Measurements from ENCODE around the gene INPP5A. TPM values are rescaled to one million over a fixed set of nuclear protein-coding genes. Genes with fewer than 3 reads are reported as not detected.
"Not testable (repeated sequence)": the region's sequence is repeated elsewhere in the genome, so short reads cannot be mapped to it uniquely, and the experiment has no call there.

INPP5A gene
- total RNA-seq, 1 experiment from 2014 or later = 15.3 TPM

- DNase-seq (ENCODE audit: low read depth) = no peak
Measured at GRCh38 chr10:132762267-132762666, 224.7 kb downstream of the INPP5A start.

GRCh38 chr10:132763545-132763944, 226.0 kb downstream of the INPP5A start:
- no peak for DNase-seq (ENCODE audit: low read depth)

- DNase-seq (ENCODE audit: low read depth) = no peak
Measured at GRCh38 chr10:132764108-132764507, 226.5 kb downstream of the INPP5A start.

- no peak for DNase-seq (ENCODE audit: low read depth)
Measured at GRCh38 chr10:132765435-132765834, 227.8 kb downstream of the INPP5A start.

GRCh38 chr10:132766291-132766690, 228.7 kb downstream of the INPP5A start:
- DNase-seq (ENCODE audit: low read depth) = no peak

GRCh38 chr10:132768346-132769248, 231.0 kb downstream of the INPP5A start:
- DNase-seq (ENCODE audit: low read depth) = no peak

- no peak for DNase-seq (ENCODE audit: low read depth)
Measured at GRCh38 chr10:132770061-132771021, 232.8 kb downstream of the INPP5A start.

- not testable (repeated sequence) for DNase-seq (ENCODE audit: low read depth)
Measured at GRCh38 chr10:132772816-132773215, 235.2 kb downstream of the INPP5A start.

GRCh38 chr10:132774181-132774901, 236.8 kb downstream of the INPP5A start:
- no peak for DNase-seq (ENCODE audit: low read depth)

GRCh38 chr10:132774902-132775863, 237.6 kb downstream of the INPP5A start:
- DNase-seq (ENCODE audit: low read depth) = no peak

- no peak for DNase-seq (ENCODE audit: low read depth)
Measured at GRCh38 chr10:132776186-132776585, 238.6 kb downstream of the INPP5A start.

GRCh38 chr10:132776821-132777220, 239.2 kb downstream of the INPP5A start:
- no peak for DNase-seq (ENCODE audit: low read depth)

- no peak for DNase-seq (ENCODE audit: low read depth)
Measured at GRCh38 chr10:132777441-132777840, 239.9 kb downstream of the INPP5A start.

GRCh38 chr10:132779549-132780294, 242.1 kb downstream of the INPP5A start:
- DNase-seq (ENCODE audit: low read depth) = no peak

- no peak for DNase-seq (ENCODE audit: low read depth)
Measured at GRCh38 chr10:132780356-132780755, 242.8 kb downstream of the INPP5A start.

- no peak for DNase-seq (ENCODE audit: low read depth)
Measured at GRCh38 chr10:132781556-132781955, 244.0 kb downstream of the INPP5A start.

- no peak for DNase-seq (ENCODE audit: low read depth)
Measured at GRCh38 chr10:132783165-132783939, 245.8 kb downstream of the INPP5A start.

- no peak for DNase-seq (ENCODE audit: low read depth)
Measured at GRCh38 chr10:132783940-132784865, 246.6 kb downstream of the INPP5A start.

Data from M059J (cell line).